GM12878 (cell line): ENCODE data around the gene FOXP1. TPM values are rescaled to one million over a fixed set of nuclear protein-coding genes. Genes with fewer than 3 reads are reported as not detected.

Experiments
- ATAC-seq: fragments of 200-7000 bp; cut with Tn5 transposase; 3 replicates; pipeline ENCODE4 v1.9.1; 2020; ENCODE audit warnings: mild to moderate bottlenecking, moderate library complexity
- BruUV-seq: library from RNA; stranded (reverse); fragments of 400-500 nt; replicated peaks from 2 replicates; lab custom pipeline; 2021; lab: Mats Ljungman, UMichigan
- CTCF ChIA-PET: fragments of 300-600 bp; sonication (Branson Sonifier 250); formaldehyde crosslinking; extraction: SDS; loops from one replicate; lab custom pipeline; 2021; ENCODE audit warnings: inconsistent platforms; lab: Yijun Ruan, JAX
- POLR2A ChIA-PET: fragments of 350-600 bp; formaldehyde crosslinking; extraction: SDS; loops from one replicate; lab custom pipeline; 2021; ENCODE audit warnings: inconsistent platforms; lab: Charles Lee
- RAD21 ChIA-PET: fragments of 300-600 bp; sonication (Branson Sonifier 250); formaldehyde crosslinking; loops from one replicate; lab custom pipeline; 2023; ENCODE audit warnings: antibody characterized with exemption; ENCODE audit not compliant: unreplicated experiment; lab: Charles Lee
- SMC1A ChIA-PET: fragments of 300-600 bp; sonication (Branson Sonifier 250); formaldehyde crosslinking; loops from one replicate; lab custom pipeline; 2023; ENCODE audit not compliant: unreplicated experiment, uncharacterized antibody; lab: Charles Lee
- DNase-seq: peaks from one replicate; pipeline ENCODE4 v3.0.0-alpha.2; 2011; ENCODE audit warnings: low read depth, low spot score
- FAIRE-seq: peaks from 3 replicates; lab custom pipeline; 2011; peaks lifted over from hg19 to GRCh38; lab: Jason Lieb, UNC
- H2AFZ ChIP-seq: 2 replicates; pipeline ENCODE4 v1.6.0; 2011; ENCODE audit warnings: low read depth, low read length, control low read depth; ENCODE audit not compliant: control insufficient read depth
- H3K27ac ChIP-seq: 2 replicates; pipeline ENCODE4 v1.5.1; 2011; ENCODE audit warnings: control low read depth; ENCODE audit not compliant: control insufficient read depth, insufficient read depth
- H3K27me3 ChIP-seq, 2 experiments: replicated peaks in 1 of 2; 2 replicates each; pipeline versions ENCODE4 v1.6.0 to v1.6.1; 2011; ENCODE audit warnings: low read length in 1 of 2; ENCODE audit not compliant: control insufficient read depth in 2 of 2, insufficient read depth in 2 of 2
- H3K36me3 ChIP-seq, 2 experiments: 2 replicates each; pipeline ENCODE4 v1.5.1; 2011; ENCODE audit warnings: low read length in 1 of 2; ENCODE audit not compliant: control insufficient read depth in 2 of 2, insufficient read depth in 2 of 2
- H3K4me1 ChIP-seq: 2 replicates; pipeline ENCODE4 v1.6.1; 2011; ENCODE audit warnings: mild to moderate bottlenecking, low read length, moderate library complexity, mixed read lengths; ENCODE audit not compliant: control insufficient read depth, insufficient read depth
- H3K4me2 ChIP-seq: 2 replicates; pipeline ENCODE4 v1.6.0; 2011; ENCODE audit warnings: control low read depth; ENCODE audit not compliant: control insufficient read depth, insufficient read depth
- H3K4me3 ChIP-seq: fragments of 200-600 bp; sonication (generic); 2 replicates; pipeline ENCODE4 v1.5.1; 2016
- H3K79me2 ChIP-seq: 2 replicates; pipeline ENCODE4 v1.6.0; 2011; ENCODE audit warnings: low read length; ENCODE audit not compliant: control insufficient read depth, insufficient read depth
- H3K9ac ChIP-seq: 2 replicates; pipeline ENCODE4 v1.8.0; 2011; ENCODE audit warnings: low read length, control low read depth, mixed read lengths; ENCODE audit not compliant: control insufficient read depth, insufficient read depth
- H3K9me3 ChIP-seq: replicated peaks from 3 replicates; pipeline ENCODE4 v1.5.1; 2011; ENCODE audit warnings: mild to moderate bottlenecking, low read length; ENCODE audit not compliant: control insufficient read depth, insufficient read depth
- H4K20me1 ChIP-seq: 2 replicates; pipeline ENCODE4 v1.6.0; 2011; ENCODE audit not compliant: control insufficient read depth, insufficient read depth
- MXI1 ChIP-seq: fragments of 150-350 bp; IDR thresholded peaks from 2 replicates; pipeline ENCODE4 v1.6.1; 2011; ENCODE audit warnings: low read depth, mild to moderate bottlenecking, inconsistent platforms, low read length, improper control_type of control experiment
- MYC ChIP-seq: IDR thresholded peaks from 2 replicates; pipeline ENCODE4 v1.6.1; 2011; ENCODE audit warnings: mild to moderate bottlenecking, low read length, moderate library complexity, inconsistent platforms; ENCODE audit not compliant: insufficient read depth, insufficient replicate concordance, insufficient read length, severe bottlenecking
- NRF1 ChIP-seq: conservative IDR thresholded peaks from 2 replicates; pipeline ENCODE4 v1.6.1; 2011; ENCODE audit warnings: mild to moderate bottlenecking, low read depth, low read length, improper control_type of control experiment
- ZBED1 ChIP-seq: IDR thresholded peaks from 2 replicates; pipeline ENCODE4 v1.6.1; 2016; ENCODE audit warnings: borderline replicate concordance
- ZNF217 ChIP-seq: fragments of 450-650 bp; IDR thresholded peaks from 2 replicates; pipeline ENCODE4 v1.6.1; 2017; ENCODE audit warnings: antibody characterized with exemption, mild to moderate bottlenecking
- WGBS: methylation state at CpG from one replicate; pipeline ENCODE4 v1.1.6; 2016; ENCODE audit warnings: low lambda C conversion rate; ENCODE audit not compliant: insufficient replicate concordance, insufficient coverage; ENCODE audit errors: missing lambda C conversion rate; 5-methylcytosine and 5-hydroxymethylcytosine counted together
- in situ Hi-C: fragments of 300-500 bp; cut with MboI; formaldehyde crosslinking; loops from 9 replicates; pipeline ENCODE4 v1.14.3; 2018; ENCODE audit warnings: mixed read lengths
- intact Hi-C: fragments of 100-400 bp; cut with micrococcal nuclease; formaldehyde crosslinking; loops from one replicate; pipeline ENCODE4 v1.14.2; 2022; ENCODE audit not compliant: unreplicated experiment
- polyA plus RNA-seq, 11 experiments: library from polyadenylated mRNA; depleted of rRNA in 4 of 11; unstranded in 6 of 11; stranded (reverse) in 5 of 11; fragments of >200 nt; fragmentation: Nextera tagmentation in 4 of 11; fragmentation: Illumina TruSeq in 1 of 11; extraction: Ambion mirVana in 4 of 11; extraction: Trizol in 1 of 11; gene quantifications; 1 replicate in 1 of 11; 2 replicates in 10 of 11; pipeline versions ENCODE4 v1.2.1 to v1.2.3, GENCODE V29; 2011 to 2016; ENCODE audit warnings: inconsistent platforms in 2 of 11, missing spikeins in 2 of 11, low read depth in 1 of 11
- total RNA-seq, 4 experiments: library from RNA; depleted of rRNA in 3 of 4; stranded (reverse); fragments of >200 nt in 3 of 4; fragmentation: Illumina TruSeq in 1 of 4; extraction: Trizol in 1 of 4; gene quantifications; 2 replicates each; pipeline versions ENCODE4 v1.2.1 to v1.2.3, GENCODE V29; 2013 to 2021
- TF ChIP-seq, protein P1 (sequence below): IDR thresholded peaks from 2 replicates; pipeline ENCODE4 v1.6.1; 2012; ENCODE audit warnings: low read length, inconsistent platforms
- TF ChIP-seq, protein P2 (sequence below): fragments of 450-650 bp; IDR thresholded peaks from 2 replicates; pipeline ENCODE4 v1.6.1; 2016; ENCODE audit warnings: mild to moderate bottlenecking
- TF ChIP-seq, protein P3 (sequence below): fragments of 450-650 bp; IDR thresholded peaks from 2 replicates; pipeline ENCODE4 v1.6.1; 2017; ENCODE audit warnings: mild to moderate bottlenecking, moderate library complexity

FOXP1 gene
- total and polyA plus RNA-seq, 10 of the 15 experiments (the other 5 are each of a cell fraction or from before 2014, with no cell fraction given) = 0.05 to 1.6 (median 0.20) TPM; not detected in 1

DNA sequence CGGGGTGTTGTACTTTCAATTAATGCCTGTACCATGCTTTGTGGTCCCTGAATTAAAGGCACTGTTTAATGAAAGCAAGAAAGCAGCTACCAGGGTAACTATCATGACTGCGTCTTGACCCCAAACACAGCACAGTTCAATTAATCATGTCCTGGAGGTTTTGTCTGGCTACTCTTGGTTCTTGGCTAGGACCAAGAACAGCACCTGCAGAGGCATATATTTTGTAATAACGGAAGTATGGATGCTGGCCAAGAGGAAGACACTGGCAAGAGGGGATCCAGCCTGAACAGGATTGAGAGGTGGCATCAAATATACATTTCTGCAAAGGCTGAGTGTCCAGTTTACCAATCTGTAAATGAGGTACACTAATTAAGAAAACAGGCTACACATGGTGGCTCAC lies 119.9 kb downstream of the FOXP1 start:
- Histone ChIP-seq H3K4me2 (no peak overlapping the region), H3K27me3 (peaks cover 0 to 1% of the 10 kb centered on the region in 2 experiments; a peak in 1 of 4 replicates), H3K4me3 (no peak overlapping the region), H3K9ac (no peak overlapping the region), H4K20me1 (no peaks in the 10 kb centered on the region), H3K4me1 (no peaks in the 10 kb centered on the region), H3K36me3 (no peaks in the 10 kb centered on the region), H2AFZ (no peak overlapping the region), H3K79me2 (no peaks in the 10 kb centered on the region), H3K9me3 (no peaks in the 10 kb centered on the region), H3K27ac (no peak overlapping the region)
- RAD21 ChIA-PET = no interaction called here
- POLR2A ChIA-PET = no interaction called here
- 26% methylated on average over 3 of the region's 3 CpGs for WGBS
- no TSS peak for BruUV-seq
- FAIRE-seq = no peak
- TF ChIP-seq NRF1 = no peak
- TF ChIP-seq, protein P1, sequence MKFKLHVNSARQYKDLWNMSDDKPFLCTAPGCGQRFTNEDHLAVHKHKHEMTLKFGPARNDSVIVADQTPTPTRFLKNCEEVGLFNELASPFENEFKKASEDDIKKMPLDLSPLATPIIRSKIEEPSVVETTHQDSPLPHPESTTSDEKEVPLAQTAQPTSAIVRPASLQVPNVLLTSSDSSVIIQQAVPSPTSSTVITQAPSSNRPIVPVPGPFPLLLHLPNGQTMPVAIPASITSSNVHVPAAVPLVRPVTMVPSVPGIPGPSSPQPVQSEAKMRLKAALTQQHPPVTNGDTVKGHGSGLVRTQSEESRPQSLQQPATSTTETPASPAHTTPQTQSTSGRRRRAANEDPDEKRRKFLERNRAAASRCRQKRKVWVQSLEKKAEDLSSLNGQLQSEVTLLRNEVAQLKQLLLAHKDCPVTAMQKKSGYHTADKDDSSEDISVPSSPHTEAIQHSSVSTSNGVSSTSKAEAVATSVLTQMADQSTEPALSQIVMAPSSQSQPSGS = no peak
- TF ChIP-seq MXI1 = no peak
- TF ChIP-seq, protein P2, sequence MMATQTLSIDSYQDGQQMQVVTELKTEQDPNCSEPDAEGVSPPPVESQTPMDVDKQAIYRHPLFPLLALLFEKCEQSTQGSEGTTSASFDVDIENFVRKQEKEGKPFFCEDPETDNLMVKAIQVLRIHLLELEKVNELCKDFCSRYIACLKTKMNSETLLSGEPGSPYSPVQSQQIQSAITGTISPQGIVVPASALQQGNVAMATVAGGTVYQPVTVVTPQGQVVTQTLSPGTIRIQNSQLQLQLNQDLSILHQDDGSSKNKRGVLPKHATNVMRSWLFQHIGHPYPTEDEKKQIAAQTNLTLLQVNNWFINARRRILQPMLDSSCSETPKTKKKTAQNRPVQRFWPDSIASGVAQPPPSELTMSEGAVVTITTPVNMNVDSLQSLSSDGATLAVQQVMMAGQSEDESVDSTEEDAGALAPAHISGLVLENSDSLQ = no peak
- TF ChIP-seq ZNF217 = no peak
- TF ChIP-seq MYC = no peak
- TF ChIP-seq, protein P3, sequence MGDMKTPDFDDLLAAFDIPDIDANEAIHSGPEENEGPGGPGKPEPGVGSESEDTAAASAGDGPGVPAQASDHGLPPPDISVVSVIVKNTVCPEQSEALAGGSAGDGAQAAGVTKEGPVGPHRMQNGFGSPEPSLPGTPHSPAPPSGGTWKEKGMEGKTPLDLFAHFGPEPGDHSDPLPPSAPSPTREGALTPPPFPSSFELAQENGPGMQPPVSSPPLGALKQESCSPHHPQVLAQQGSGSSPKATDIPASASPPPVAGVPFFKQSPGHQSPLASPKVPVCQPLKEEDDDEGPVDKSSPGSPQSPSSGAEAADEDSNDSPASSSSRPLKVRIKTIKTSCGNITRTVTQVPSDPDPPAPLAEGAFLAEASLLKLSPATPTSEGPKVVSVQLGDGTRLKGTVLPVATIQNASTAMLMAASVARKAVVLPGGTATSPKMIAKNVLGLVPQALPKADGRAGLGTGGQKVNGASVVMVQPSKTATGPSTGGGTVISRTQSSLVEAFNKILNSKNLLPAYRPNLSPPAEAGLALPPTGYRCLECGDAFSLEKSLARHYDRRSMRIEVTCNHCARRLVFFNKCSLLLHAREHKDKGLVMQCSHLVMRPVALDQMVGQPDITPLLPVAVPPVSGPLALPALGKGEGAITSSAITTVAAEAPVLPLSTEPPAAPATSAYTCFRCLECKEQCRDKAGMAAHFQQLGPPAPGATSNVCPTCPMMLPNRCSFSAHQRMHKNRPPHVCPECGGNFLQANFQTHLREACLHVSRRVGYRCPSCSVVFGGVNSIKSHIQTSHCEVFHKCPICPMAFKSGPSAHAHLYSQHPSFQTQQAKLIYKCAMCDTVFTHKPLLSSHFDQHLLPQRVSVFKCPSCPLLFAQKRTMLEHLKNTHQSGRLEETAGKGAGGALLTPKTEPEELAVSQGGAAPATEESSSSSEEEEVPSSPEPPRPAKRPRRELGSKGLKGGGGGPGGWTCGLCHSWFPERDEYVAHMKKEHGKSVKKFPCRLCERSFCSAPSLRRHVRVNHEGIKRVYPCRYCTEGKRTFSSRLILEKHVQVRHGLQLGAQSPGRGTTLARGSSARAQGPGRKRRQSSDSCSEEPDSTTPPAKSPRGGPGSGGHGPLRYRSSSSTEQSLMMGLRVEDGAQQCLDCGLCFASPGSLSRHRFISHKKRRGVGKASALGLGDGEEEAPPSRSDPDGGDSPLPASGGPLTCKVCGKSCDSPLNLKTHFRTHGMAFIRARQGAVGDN = no peak
- TF ChIP-seq ZBED1 = no peak
- ATAC-seq = no peak
- intact Hi-C loops = no loop called here
- SMC1A ChIA-PET = interaction anchor here (1.2 kb wide), 1 partner anchor 23 kb away, joined by 3 read pairs; no protein-coding TSS in a partner anchor
- in situ Hi-C loops = no loop called here
- CTCF ChIA-PET = no interaction called here
- no peak for DNase-seq
